SK-N-SH (cell line): ENCODE results near the gene KCNG4. TPM values are rescaled to one million over a fixed set of nuclear protein-coding genes. Genes with fewer than 3 reads are reported as not detected.

Source experiments
- CTCF ChIA-PET: fragments of 300-600, 350-600 bp; formaldehyde crosslinking; extraction: SDS; loops from one replicate; lab custom pipeline; 2021; lab: Yijun Ruan, JAX
- POLR2A ChIA-PET: fragments of 350-600 bp; sonication (Branson Sonifier 250); formaldehyde crosslinking; extraction: SDS; loops from one replicate; lab custom pipeline; 2020; ENCODE audit warnings: antibody characterized with exemption, inconsistent platforms; lab: Yijun Ruan, JAX
- DNase-seq: peaks from one replicate; pipeline ENCODE4 v3.0.0; 2012
- H2AFZ ChIP-seq: fragments of 200-600 bp; sonication (generic); 2 replicates; pipeline ENCODE4 v1.8.1; 2016; ENCODE audit warnings: antibody characterized with exemption, mild to moderate bottlenecking, low read depth
- H3F3A ChIP-seq: fragments of 200-600 bp; sonication (generic); replicated peaks from 2 replicates; pipeline ENCODE3; 2016; ENCODE audit warnings: antibody characterized with exemption, mild to moderate bottlenecking; ENCODE audit not compliant: insufficient read depth
- H3K27ac ChIP-seq, 2 experiments: fragments of 200-500 bp in 1 of 2; fragments of 200-600 bp in 1 of 2; sonication (Bioruptor generic) in 1 of 2; sonication (generic), shearing (Covaris generic) in 1 of 2; 2 replicates each; pipeline versions ENCODE4 v1.5.1 to v1.6.1; 2014 to 2016; ENCODE audit warnings: low read depth in 2 of 2, inconsistent platforms in 1 of 2, low read length in 1 of 2, mild to moderate bottlenecking in 1 of 2, mixed read lengths in 1 of 2
- H3K27me3 ChIP-seq: fragments of 200-600 bp; sonication (generic), shearing (Covaris generic); 2 replicates; pipeline ENCODE4 v1.6.1; 2016; ENCODE audit warnings: mixed run types; ENCODE audit not compliant: insufficient read depth
- H3K36me3 ChIP-seq, 2 experiments: fragments of 200-500 bp in 1 of 2; fragments of 200-600 bp in 1 of 2; sonication (Bioruptor generic) in 1 of 2; sonication (generic) in 1 of 2; replicated peaks in 1 of 2; 2 replicates each; pipeline versions ENCODE3 to v1.5.1; 2014 to 2016; ENCODE audit warnings: low read length in 1 of 2, mild to moderate bottlenecking in 1 of 2; ENCODE audit not compliant: insufficient read depth in 2 of 2, control insufficient read depth in 1 of 2
- H3K4me1 ChIP-seq, 2 experiments: fragments of 200-500 bp in 1 of 2; fragments of 200-600 bp in 1 of 2; sonication (Bioruptor generic) in 1 of 2; sonication (generic), shearing (Covaris generic) in 1 of 2; 2 replicates each; pipeline versions ENCODE4 v1.5.1 to v1.6.1; 2014 to 2016; ENCODE audit warnings: low read depth in 1 of 2, low read length in 1 of 2, mixed run types in 1 of 2; ENCODE audit not compliant: insufficient read depth in 2 of 2, control insufficient read depth in 1 of 2
- H3K4me2 ChIP-seq: fragments of 200-600 bp; sonication (generic), shearing (Covaris generic); 2 replicates; pipeline ENCODE4 v1.6.1; 2017; ENCODE audit warnings: mixed run types
- H3K4me3 ChIP-seq, 2 experiments: fragments of 200-500 bp in 1 of 2; fragments of 200-600 bp in 1 of 2; sonication (Bioruptor generic) in 1 of 2; sonication (generic), shearing (Covaris generic) in 1 of 2; 2 replicates each; pipeline versions ENCODE4 v1.5.1 to v1.8.1; 2014 to 2016; ENCODE audit warnings: low read depth in 2 of 2, inconsistent platforms in 1 of 2, low read length in 1 of 2, mild to moderate bottlenecking in 1 of 2, mixed read lengths in 1 of 2, moderate library complexity in 1 of 2
- H3K79me2 ChIP-seq: fragments of 200-600 bp; sonication (generic); 2 replicates; pipeline ENCODE4 v1.8.1; 2017; ENCODE audit warnings: mild to moderate bottlenecking; ENCODE audit not compliant: insufficient read depth
- H3K9ac ChIP-seq: fragments of 200-600 bp; sonication (generic); 2 replicates; pipeline ENCODE4 v1.6.1; 2017; ENCODE audit warnings: mixed run types
- H3K9me2 ChIP-seq: fragments of 200-600 bp; sonication (generic); 2 replicates; pipeline ENCODE4 v1.6.1; 2017; ENCODE audit warnings: mixed run types
- H3K9me3 ChIP-seq: fragments of 200-600 bp; sonication (generic); 2 replicates; pipeline ENCODE4 v1.6.1; 2017; ENCODE audit warnings: mixed run types, mild to moderate bottlenecking, moderate library complexity
- H4K20me1 ChIP-seq: fragments of 200-600 bp; sonication (generic); 2 replicates; pipeline ENCODE4 v1.6.1; 2017; ENCODE audit warnings: mild to moderate bottlenecking, mixed run types; ENCODE audit not compliant: insufficient read depth
- CHD2 ChIP-seq: fragments of 150-350 bp; IDR thresholded peaks from 2 replicates; pipeline ENCODE4 v1.6.1; 2018; ENCODE audit warnings: low read length; ENCODE audit not compliant: partially characterized antibody
- CTCF ChIP-seq: fragments of 200-600 bp; sonication (generic); IDR thresholded peaks from 2 replicates; pipeline ENCODE4 v1.6.1; 2017; ENCODE audit warnings: antibody characterized with exemption, mild to moderate bottlenecking, moderate library complexity
- ELF1 ChIP-seq: IDR thresholded peaks from 2 replicates; pipeline ENCODE4 v1.4.0; 2012
- EP300 ChIP-seq, 2 experiments: IDR thresholded peaks; 2 replicates each; pipeline versions ENCODE4 v1.4.0 to v1.6.1; 2012; ENCODE audit warnings: borderline replicate concordance in 1 of 2, low read depth in 1 of 2, low read length in 1 of 2
- FOXJ3 ChIP-seq: sonication (generic); formaldehyde crosslinking; IDR thresholded peaks from 2 replicates; pipeline ENCODE4 v1.5.1; 2020; ENCODE audit warnings: mild to moderate bottlenecking, missing genetic modification reagents
- GABPA ChIP-seq: IDR thresholded peaks from 2 replicates; pipeline ENCODE4 v1.4.0; 2012; ENCODE audit warnings: low read depth, mild to moderate bottlenecking
- IRF3 ChIP-seq: fragments of 150-350 bp; IDR thresholded peaks from 2 replicates; pipeline ENCODE4 v1.6.1; 2016; ENCODE audit warnings: mild to moderate bottlenecking, low read depth, low read length
- JUND ChIP-seq: IDR thresholded peaks from 2 replicates; pipeline ENCODE4 v1.4.0; 2012
- MXI1 ChIP-seq: IDR thresholded peaks from 2 replicates; pipeline ENCODE4 v1.6.1; 2012; ENCODE audit warnings: mild to moderate bottlenecking, low read depth, low read length, improper control_type of control experiment
- NFIC ChIP-seq: IDR thresholded peaks from 2 replicates; pipeline ENCODE4 v1.4.0; 2012; ENCODE audit warnings: borderline replicate concordance
- NRF1 ChIP-seq: IDR thresholded peaks from 2 replicates; pipeline ENCODE4 v1.6.1; 2012; ENCODE audit warnings: low read depth, mild to moderate bottlenecking, low read length
- POLR2AphosphoS5 ChIP-seq: IDR thresholded peaks from 2 replicates; pipeline ENCODE4 v1.6.1; 2012; ENCODE audit warnings: low read depth, low read length
- RAD21 ChIP-seq: IDR thresholded peaks from 2 replicates; pipeline ENCODE4 v1.6.1; 2012; ENCODE audit warnings: mild to moderate bottlenecking, low read length
- REST ChIP-seq: IDR thresholded peaks from 2 replicates; pipeline ENCODE4 v1.6.1; 2012; ENCODE audit warnings: mild to moderate bottlenecking, low read depth, low read length, moderate library complexity
- RFX5 ChIP-seq: IDR thresholded peaks from 2 replicates; pipeline ENCODE4 v1.6.1; 2012; ENCODE audit warnings: mild to moderate bottlenecking, improper control_type of control experiment, low read length
- RXRA ChIP-seq: IDR thresholded peaks from 2 replicates; pipeline ENCODE4 v1.4.0; 2012; ENCODE audit warnings: low read depth, mild to moderate bottlenecking, borderline replicate concordance
- SMC3 ChIP-seq: IDR thresholded peaks from 2 replicates; pipeline ENCODE4 v1.6.1; 2012; ENCODE audit warnings: low read depth, low read length, improper control_type of control experiment
- TCF12 ChIP-seq: IDR thresholded peaks from 2 replicates; pipeline ENCODE4 v1.4.0; 2012
- TEAD4 ChIP-seq: IDR thresholded peaks from 2 replicates; pipeline ENCODE4 v1.4.0; 2012; ENCODE audit warnings: mild to moderate bottlenecking, borderline replicate concordance; ENCODE audit not compliant: insufficient read depth
- USF2 ChIP-seq: fragments of 150-350 bp; IDR thresholded peaks from 2 replicates; pipeline ENCODE4 v1.6.1; 2017; ENCODE audit warnings: antibody characterized with exemption, low read length, low read depth, borderline replicate concordance
- WGBS: methylation state at CpG from one replicate; pipeline ENCODE4 v1.1.6; 2017; ENCODE audit warnings: low lambda C conversion rate; 5-methylcytosine and 5-hydroxymethylcytosine counted together
- polyA plus RNA-seq, 3 experiments: library from polyadenylated mRNA; depleted of rRNA; stranded (reverse); fragments of >200 nt; gene quantifications; 2 replicates each; pipeline ENCODE4 v1.2.3, GENCODE V29; 2012

Gene KCNG4
- polyA plus RNA-seq, 1 of the 3 experiments (the other 2 are of a cell fraction) = not detected

GRCh38 chr16:84262939-84263338 is 23.1 kb upstream of the KCNG4 start:
- CTCF ChIA-PET = interaction anchor here (1.0 to 2.0 kb wide), 3 partner anchors 14 to 221 kb away, joined by 3 to 13 read pairs (median 7); no protein-coding TSS in a partner anchor
- Histone ChIP-seq H3K4me2 (no peak overlapping the region), H2AFZ (no peak overlapping the region), H4K20me1 (no peaks in the 10 kb centered on the region), H3K79me2 (no peaks in the 10 kb centered on the region), H3K27ac (no peak overlapping the region), H3K9me2 (no peaks in the 10 kb centered on the region), H3K9ac (no peak overlapping the region), H3K36me3 (no peaks in the 10 kb centered on the region), H3K9me3 (no peaks in the 10 kb centered on the region), H3K4me1 (peaks cover 0 to 4% of the 10 kb centered on the region in 2 experiments; a peak in 1 of 4 replicates), H3K4me3 (no peak overlapping the region), H3K27me3 (peaks cover 8% of the 10 kb centered on the region; the same call in 1 of the 2 replicates), H3F3A (no peaks in the 10 kb centered on the region)
- DNase-seq = no peak
- 71% methylated on average over 3 of the region's 3 CpGs for WGBS
- POLR2A ChIA-PET = no interaction called here
- no peak for TF ChIP-seq GABPA
- no peak for TF ChIP-seq EP300 (IDR thresholded peaks at IDR 0.05; ENCODE audit: borderline replicate concordance in 1 of 2, low read depth in 1 of 2, low read length in 1 of 2)
- no peak for TF ChIP-seq TCF12
- TF ChIP-seq MXI1 = no peak
- TF ChIP-seq JUND = no peak
- TF ChIP-seq CHD2 = no peak
- no peak for TF ChIP-seq RAD21
- no peak for TF ChIP-seq ELF1
- no peak for TF ChIP-seq RFX5
- TF ChIP-seq TEAD4 = no peak
- TF ChIP-seq SMC3 = no peak
- no peak for TF ChIP-seq IRF3
- no peak for TF ChIP-seq NFIC
- TF ChIP-seq USF2 = no peak
- TF ChIP-seq RXRA = no peak
- no peak for TF ChIP-seq POLR2AphosphoS5

GRCh38 chr16:84262031-84262430 is 22.2 kb upstream of the KCNG4 start:
- POLR2A ChIA-PET = no interaction called here
- H3K4me1 ChIP-seq = peaks cover 0 to 4% of the 10 kb centered on the region in 2 experiments; a peak in 1 of 4 replicates
- no peaks in the 10 kb centered on the region for H3K79me2 ChIP-seq
- no peak overlapping the region for H3K4me3 ChIP-seq
- H3K36me3 ChIP-seq = no peaks in the 10 kb centered on the region
- H3K27ac ChIP-seq = no peak overlapping the region
- DNase-seq = no peak
- H3K9me3 ChIP-seq = no peaks in the 10 kb centered on the region
- no peak overlapping the region for H2AFZ ChIP-seq
- H3K9ac ChIP-seq = no peak overlapping the region
- H4K20me1 ChIP-seq = no peaks in the 10 kb centered on the region
- H3F3A ChIP-seq = no peaks in the 10 kb centered on the region
- no peak overlapping the region for H3K4me2 ChIP-seq
- 50% methylated on average over 4 of the region's 4 CpGs for WGBS
- H3K27me3 ChIP-seq = peaks cover 8% of the 10 kb centered on the region; the same call in 1 of the 2 replicates
- no peaks in the 10 kb centered on the region for H3K9me2 ChIP-seq
- CTCF ChIA-PET = interaction anchor here (1.0 to 2.0 kb wide), 3 partner anchors 15 to 75 kb away, joined by 3 to 13 read pairs (median 3); partner anchors contain the start of gene TAF1C
- no peak for TF ChIP-seq CTCF
- no peak for TF ChIP-seq REST
- TF ChIP-seq MXI1 = no peak
- TF ChIP-seq TCF12 = no peak
- no peak for TF ChIP-seq FOXJ3 (CRISPR knock-in tag)
- TF ChIP-seq NRF1 = no peak
- no peak for TF ChIP-seq IRF3
- no peak for TF ChIP-seq JUND
